ENCODE data around the gene MYO3B. TPM values are rescaled to one million over a fixed set of nuclear protein-coding genes. Genes with fewer than 3 reads are reported as not detected.

The MYO3B gene
- total and polyA plus RNA-seq, 8 donors: 0.38 to 1.3 (median 0.52) TPM

GRCh38 chr2:170176212-170176611, 1.7 kb upstream of the MYO3B start:
- FAIRE-seq: no peak
- intact Hi-C loops (cut with DNase I): no loop called here
- DNase-seq: no peak

GRCh38 chr2:170180031-170180566, 2.2 kb downstream of the MYO3B start:
- Histone ChIP-seq H3K4me1 (no peaks in the 10 kb centered on the region), H3K27me3 (no peaks in the 10 kb centered on the region), H3K9me3 (no peaks in the 10 kb centered on the region), H3K4me3 (no peak overlapping the region), H3K27ac (peak overlapping the region in 2 of 4 donors; percentile 12 to 56), H3K36me3 (no peaks in the 10 kb centered on the region)
- intact Hi-C loops (cut with DNase I): no loop called here
- DNase-seq: no peak
- TF ChIP-seq CTCF (IDR thresholded peaks at IDR 0.05): no peak
- ATAC-seq: peak in 2 of 4 donors; percentile 32 to 59
- FAIRE-seq: no peak
- WGBS, 2 donors: 53 to 66% methylated on average over 3 of the region's 3 CpGs

More at GRCh38 chr2:170176212-170176611, 1.7 kb upstream of the MYO3B start:
- no peak for ATAC-seq
- Histone ChIP-seq H3K4me1 (no peaks in the 10 kb centered on the region), H3K27me3 (no peaks in the 10 kb centered on the region), H3K27ac (no peak overlapping the region), H3K4me3 (no peak overlapping the region), H3K36me3 (no peaks in the 10 kb centered on the region), H3K9me3 (no peaks in the 10 kb centered on the region)
- 67 to 85% methylated on average over 6 of the region's 6 CpGs for WGBS, 2 donors
- TF ChIP-seq CTCF (IDR thresholded peaks at IDR 0.05): no peak

GRCh38 chr2:170181602-170182001, 3.7 kb downstream of the MYO3B start:
- no peak for TF ChIP-seq CTCF (IDR thresholded peaks at IDR 0.05)
- Histone ChIP-seq H3K27ac (no peak overlapping the region), H3K36me3 (no peaks in the 10 kb centered on the region), H3K27me3 (no peaks in the 10 kb centered on the region), H3K4me3 (no peak overlapping the region), H3K4me1 (no peaks in the 10 kb centered on the region), H3K9me3 (no peaks in the 10 kb centered on the region)
- no peak for ATAC-seq
- no peak for FAIRE-seq
- DNase-seq: no peak
- intact Hi-C loops (cut with DNase I): no loop called here
- 88 to 91% methylated on average over 5 of the region's 5 CpGs for WGBS, 2 donors

- ATAC-seq (no peak), DNase-seq (no peak), FAIRE-seq (peak; percentile 29)
- Histone ChIP-seq H3K4me1 (no peaks in the 10 kb centered on the region), H3K27me3 (no peaks in the 10 kb centered on the region), H3K9me3 (no peaks in the 10 kb centered on the region), H3K36me3 (no peaks in the 10 kb centered on the region), H3K4me3 (no peak overlapping the region), H3K27ac (no peak overlapping the region)
- intact Hi-C loops (cut with DNase I): no loop called here
- no peak for TF ChIP-seq CTCF (IDR thresholded peaks at IDR 0.05)
Measured at GRCh38 chr2:170185319-170185718, 7.4 kb downstream of the MYO3B start.

- Histone ChIP-seq H3K27me3 (no peaks in the 10 kb centered on the region), H3K9me3 (no peaks in the 10 kb centered on the region), H3K4me3 (no peak overlapping the region), H3K27ac (no peak overlapping the region), H3K36me3 (no peaks in the 10 kb centered on the region), H3K4me1 (no peaks in the 10 kb centered on the region)
- no peak for FAIRE-seq
- no peak for DNase-seq
- no peak for TF ChIP-seq CTCF (IDR thresholded peaks at IDR 0.05)
- ATAC-seq: no peak
- intact Hi-C loops (cut with DNase I): no loop called here
Measured at GRCh38 chr2:170189757-170190156, 11.8 kb downstream of the MYO3B start.

All from pancreas (tissue), 10 donors.